Subcutaneous adipose tissue (tissue), 4 donors: Measurements from ENCODE around the gene FAIM2. TPM values are rescaled to one million over a fixed set of nuclear protein-coding genes. Genes with fewer than 3 reads are reported as not detected.

Source experiments
- CTCF ChIP-seq: fragments of 450-650 bp; IDR thresholded peaks from one replicate; pipeline ENCODE4 v1.5.1; 2016; ENCODE audit warnings: low read depth, mild to moderate bottlenecking, control low read depth, antibody characterized with exemption, moderate library complexity
- total RNA-seq, 4 donors: library from RNA; depleted of rRNA; stranded (reverse); fragments of >200 nt; gene quantifications; one replicate each; pipeline ENCODE4 v1.1.0, GENCODE V29; 2016

The FAIM2 gene
- total RNA-seq, 4 donors from 2014 or later: 1.2 TPM; not detected in 3

- TF ChIP-seq CTCF: no peak
Observed at GRCh38 chr12:49948866-49949845, 45.5 kb upstream of the FAIM2 start.

- no peak for TF ChIP-seq CTCF
Observed at GRCh38 chr12:49947593-49948226, 44.0 kb upstream of the FAIM2 start.

GRCh38 chr12:49946497-49946896 lies 42.8 kb upstream of the FAIM2 start:
- no peak for TF ChIP-seq CTCF

DNA sequence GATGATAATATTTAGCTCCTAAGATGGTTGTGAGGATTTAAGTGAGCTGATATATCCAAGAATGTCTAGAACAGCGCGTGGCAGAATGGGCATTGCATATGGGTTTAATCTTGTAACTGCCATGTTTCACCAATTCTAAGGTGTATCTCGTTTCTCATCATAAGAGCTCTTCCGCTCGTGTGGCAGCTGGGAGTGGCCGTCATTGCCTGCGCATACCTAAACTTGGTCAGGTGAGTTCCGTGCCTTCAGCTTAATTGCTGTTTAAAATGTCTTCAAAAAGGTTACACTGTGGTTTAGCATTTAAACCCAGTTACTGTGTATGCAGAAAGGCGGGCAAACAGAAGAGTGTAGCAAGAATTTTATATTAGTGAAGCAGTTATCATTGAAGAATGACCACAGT lies 42.4 kb upstream of the FAIM2 start:
- TF ChIP-seq CTCF: no peak

- TF ChIP-seq CTCF: no peak
Observed at GRCh38 chr12:49945394-49946080, 41.8 kb upstream of the FAIM2 start.

DNA sequence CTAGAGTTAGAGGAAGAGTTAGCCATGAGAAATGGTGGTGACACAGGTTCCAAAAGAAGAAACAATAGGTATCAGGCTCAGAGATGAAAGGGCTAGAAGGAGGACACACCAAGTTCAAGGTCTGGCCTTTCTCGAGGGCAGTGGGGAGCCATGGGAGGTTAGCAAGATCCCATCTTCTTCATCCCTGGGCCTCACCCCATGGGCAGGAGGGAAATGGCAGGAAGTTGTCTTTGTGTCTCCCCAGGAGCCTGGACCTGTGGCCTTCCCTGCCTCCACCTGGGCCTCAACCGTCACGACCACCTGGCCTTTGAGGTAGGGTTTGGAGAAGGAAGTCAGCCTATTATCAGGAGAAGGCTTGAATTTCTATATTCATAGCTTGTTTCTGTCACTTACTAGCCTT lies 41.0 kb upstream of the FAIM2 start:
- TF ChIP-seq CTCF: no peak

- no peak for TF ChIP-seq CTCF
Observed at GRCh38 chr12:49944046-49944445, 40.3 kb upstream of the FAIM2 start.
